Nephron (organoid): ENCODE data around the gene TUT1.
A peak's percentile ranks its signal among the peaks of the same experiment; 100 is the strongest.
"Not testable (repeated sequence)": the region's sequence is repeated elsewhere in the genome, so short reads cannot be mapped to it uniquely, and the experiment has no call there.

ENCODE experiments used
- H3K27ac Mint-ChIP-seq, 3 experiments: 2 replicates each; pipeline ENCODE4 v1.8.0; 2020; ENCODE audit warnings: mixed read lengths in 3 of 3, mild to moderate bottlenecking in 2 of 3, moderate library complexity in 1 of 3
- H3K27me3 Mint-ChIP-seq: 2 replicates; pipeline ENCODE4 v1.8.0; 2021; ENCODE audit warnings: low read depth, mild to moderate bottlenecking, moderate library complexity, mixed read lengths
- H3K36me3 Mint-ChIP-seq: 2 replicates; pipeline ENCODE4 v1.8.0; 2020; ENCODE audit warnings: low read depth, mixed read lengths
- H3K4me1 Mint-ChIP-seq: 2 replicates; pipeline ENCODE4 v1.8.0; 2020; ENCODE audit warnings: mixed read lengths
- H3K4me3 Mint-ChIP-seq, 3 experiments: 2 replicates each; pipeline ENCODE4 v1.8.0; 2020; ENCODE audit warnings: mild to moderate bottlenecking in 3 of 3, mixed read lengths in 3 of 3, moderate library complexity in 2 of 3
- H3K9me3 Mint-ChIP-seq: 2 replicates; pipeline ENCODE4 v1.8.0; 2020; ENCODE audit warnings: mixed read lengths
- TF ChIP-seq, protein P1 (sequence below), 3 experiments: fragments of 200-600 bp; sonication (generic); IDR thresholded peaks; one replicate each; pipeline ENCODE4 v1.5.0; 2021; ENCODE audit warnings: antibody characterized with exemption in 3 of 3; ENCODE audit not compliant: unreplicated experiment in 3 of 3

TUT1 gene

DNA sequence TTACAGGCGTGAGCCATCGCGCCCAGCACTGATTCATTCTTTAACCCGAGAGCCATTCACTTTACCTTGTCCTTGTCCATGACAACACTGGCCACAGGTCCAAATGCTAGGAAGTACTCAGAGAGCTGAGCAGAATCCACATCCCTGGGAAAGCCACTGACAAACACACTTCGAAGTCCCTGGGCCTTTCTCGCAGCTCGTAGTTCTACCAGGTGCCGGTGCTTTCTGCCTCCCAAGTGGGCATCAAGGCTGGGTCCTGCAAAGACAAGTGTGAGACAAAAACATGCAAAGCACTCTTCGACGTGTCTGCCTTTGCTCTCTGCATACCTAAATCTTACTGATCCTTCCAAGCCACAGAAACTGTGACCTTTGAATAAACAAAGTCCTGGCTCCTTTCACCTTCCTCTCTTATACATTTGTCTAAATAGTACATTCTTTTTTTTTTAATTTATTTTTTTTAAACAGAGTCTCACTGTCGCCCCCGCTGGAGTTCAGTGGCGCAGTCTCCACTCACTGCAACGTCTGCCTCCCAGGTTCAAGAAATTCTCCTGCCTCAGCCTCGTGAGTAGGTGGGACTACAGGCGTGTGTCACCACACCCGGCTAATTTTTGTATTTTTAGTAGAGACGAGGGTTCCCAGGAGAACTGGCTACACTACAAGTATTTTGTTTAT is 2.2 kb downstream of the TUT1 start:
- TF ChIP-seq, protein P1, sequence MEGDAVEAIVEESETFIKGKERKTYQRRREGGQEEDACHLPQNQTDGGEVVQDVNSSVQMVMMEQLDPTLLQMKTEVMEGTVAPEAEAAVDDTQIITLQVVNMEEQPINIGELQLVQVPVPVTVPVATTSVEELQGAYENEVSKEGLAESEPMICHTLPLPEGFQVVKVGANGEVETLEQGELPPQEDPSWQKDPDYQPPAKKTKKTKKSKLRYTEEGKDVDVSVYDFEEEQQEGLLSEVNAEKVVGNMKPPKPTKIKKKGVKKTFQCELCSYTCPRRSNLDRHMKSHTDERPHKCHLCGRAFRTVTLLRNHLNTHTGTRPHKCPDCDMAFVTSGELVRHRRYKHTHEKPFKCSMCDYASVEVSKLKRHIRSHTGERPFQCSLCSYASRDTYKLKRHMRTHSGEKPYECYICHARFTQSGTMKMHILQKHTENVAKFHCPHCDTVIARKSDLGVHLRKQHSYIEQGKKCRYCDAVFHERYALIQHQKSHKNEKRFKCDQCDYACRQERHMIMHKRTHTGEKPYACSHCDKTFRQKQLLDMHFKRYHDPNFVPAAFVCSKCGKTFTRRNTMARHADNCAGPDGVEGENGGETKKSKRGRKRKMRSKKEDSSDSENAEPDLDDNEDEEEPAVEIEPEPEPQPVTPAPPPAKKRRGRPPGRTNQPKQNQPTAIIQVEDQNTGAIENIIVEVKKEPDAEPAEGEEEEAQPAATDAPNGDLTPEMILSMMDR (IDR thresholded peaks at IDR 0.05; ENCODE audit: unreplicated experiment in 3 of 3) = peak; percentile 21 to 33 (median 28)
- Mint-ChIP-seq H3K9me3 (no peaks in the 10 kb centered on the region), H3K4me1 (peaks cover 21% of the 10 kb centered on the region), H3K27ac (peak overlapping the region in 1 of 3 experiments; percentile 28), H3K27me3 (no peaks in the 10 kb centered on the region), H3K4me3 (peak overlapping the region; percentile 78 to 94 (median 93)), H3K36me3 (peaks cover 23% of the 10 kb centered on the region)

GRCh38 chr11:62585356-62585755 is 6.0 kb downstream of the TUT1 start:
- not testable (repeated sequence) for H3K9me3 Mint-ChIP-seq, H3K4me3 Mint-ChIP-seq, H3K27me3 Mint-ChIP-seq, H3K4me1 Mint-ChIP-seq, H3K27ac Mint-ChIP-seq
- H3K36me3 Mint-ChIP-seq = peaks cover 39% of the 10 kb centered on the region

- H3K27ac Mint-ChIP-seq, H3K9me3 Mint-ChIP-seq, H3K4me3 Mint-ChIP-seq, H3K4me1 Mint-ChIP-seq, H3K27me3 Mint-ChIP-seq: not testable (repeated sequence)
- H3K36me3 Mint-ChIP-seq = peaks cover 41% of the 10 kb centered on the region
These were observed 9.6 kb downstream of the TUT1 start for GRCh38 chr11:62581735-62582134.

DNA sequence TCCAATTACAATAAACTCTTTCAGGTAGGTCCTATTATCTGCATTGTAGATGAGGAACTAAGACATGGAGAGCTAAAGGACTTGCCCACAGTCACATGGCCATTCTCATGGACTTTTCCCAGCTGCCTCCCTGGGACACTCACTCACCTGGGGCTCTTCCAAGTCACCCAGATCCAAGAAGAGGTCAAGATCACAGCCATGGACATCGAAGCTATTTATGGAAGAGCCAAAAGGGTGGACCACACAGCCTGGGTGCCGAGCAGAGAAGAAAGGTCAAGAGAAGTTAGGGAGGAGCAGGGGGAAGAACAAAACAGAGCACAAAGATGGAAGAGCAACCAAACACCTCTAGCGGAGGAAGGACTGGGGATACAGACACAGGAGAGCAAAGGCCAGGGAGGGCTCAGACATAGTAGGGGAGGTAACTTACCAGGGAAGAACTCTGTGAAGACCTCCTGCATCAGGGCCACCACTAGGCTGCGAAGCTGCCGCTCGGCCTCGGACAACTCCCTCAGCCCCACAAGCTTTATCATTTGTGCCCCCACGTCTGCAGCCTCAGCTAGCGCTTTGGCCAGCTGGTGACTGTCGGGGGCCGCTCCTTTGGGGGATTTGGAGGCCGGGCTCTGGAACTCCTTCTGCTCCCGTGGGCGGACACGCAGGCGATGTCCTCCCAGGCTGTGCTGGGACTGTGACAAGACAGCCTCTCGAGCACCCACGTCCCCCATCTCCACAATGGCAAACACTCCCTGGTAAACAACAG is 10.2 kb downstream of the TUT1 start:
- Mint-ChIP-seq H3K4me3 (no peak overlapping the region), H3K36me3 (peaks cover 43% of the 10 kb centered on the region), H3K27me3 (no peaks in the 10 kb centered on the region), H3K4me1 (peaks cover 14% of the 10 kb centered on the region), H3K9me3 (no peaks in the 10 kb centered on the region), H3K27ac (no peak overlapping the region)
- TF ChIP-seq, protein P1 (IDR thresholded peaks at IDR 0.05; ENCODE audit: unreplicated experiment in 3 of 3) = no peak

DNA sequence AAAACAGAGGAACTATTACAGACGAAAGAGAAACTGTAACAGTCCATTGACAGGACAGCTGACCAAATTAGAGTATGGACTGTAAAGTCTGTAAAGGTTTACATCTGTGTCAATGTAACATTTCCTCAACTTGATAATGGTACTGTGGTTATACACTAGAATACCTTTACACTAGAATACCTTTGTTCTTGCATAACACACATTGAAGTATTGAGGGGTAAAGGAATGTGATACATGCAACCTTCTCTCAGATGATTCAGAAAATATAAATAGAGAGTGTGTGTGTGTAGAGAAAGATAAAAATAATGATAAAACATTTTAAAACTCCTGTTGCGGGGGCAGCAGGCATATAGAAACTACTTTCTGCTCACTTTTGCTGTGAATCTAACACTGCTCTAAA is 12.1 kb downstream of the TUT1 start:
- H3K4me1 Mint-ChIP-seq = peaks cover 30% of the 10 kb centered on the region
- H3K9me3 Mint-ChIP-seq = no peaks in the 10 kb centered on the region
- no peak overlapping the region for H3K27ac Mint-ChIP-seq
- H3K36me3 Mint-ChIP-seq = peaks cover 39% of the 10 kb centered on the region
- no peaks in the 10 kb centered on the region for H3K27me3 Mint-ChIP-seq
- TF ChIP-seq, protein P1 (IDR thresholded peaks at IDR 0.05; ENCODE audit: unreplicated experiment in 3 of 3) = no peak
- no peak overlapping the region for H3K4me3 Mint-ChIP-seq

- Mint-ChIP-seq H3K36me3 (peaks cover 36% of the 10 kb centered on the region), H3K4me3 (no peak overlapping the region), H3K9me3 (no peaks in the 10 kb centered on the region), H3K27ac (no peak overlapping the region), H3K27me3 (no peaks in the 10 kb centered on the region), H3K4me1 (peaks cover 30% of the 10 kb centered on the region)
- TF ChIP-seq, protein P1 (IDR thresholded peaks at IDR 0.05; ENCODE audit: unreplicated experiment in 3 of 3) = no peak
These were observed 12.8 kb downstream of the TUT1 start for GRCh38 chr11:62578541-62578940.
